HG03354 (cell line): ENCODE measurements around the gene PTBP1.
"Not testable (repeated sequence)": the region's sequence is repeated elsewhere in the genome, so short reads cannot be mapped to it uniquely, and the experiment has no call there.

Experiments
- ATAC-seq: cut with Tn5 transposase; IDR thresholded peaks from one replicate; pipeline ENCODE4 v1.9.1; 2021; ENCODE audit warnings: mild to moderate bottlenecking; ENCODE audit not compliant: unreplicated experiment, poor library complexity, severe bottlenecking

Gene PTBP1

GRCh38 chr19:821825-822503 is 24.7 kb downstream of the PTBP1 start, which contains the start of gene PLPPR3:
Gene PLPPR3, minus strand, starts transcription at chr19:821955. Its CDS starts 396 bp downstream, at chr19:821559.
- no peak for ATAC-seq

- ATAC-seq, result no peak
These were observed 26.4 kb downstream of the PTBP1 start for GRCh38 chr19:823565-824121.

GRCh38 chr19:824885-825284 is 27.6 kb downstream of the PTBP1 start:
- ATAC-seq, result no peak

- no peak for ATAC-seq
These were observed 28.8 kb downstream of the PTBP1 start for GRCh38 chr19:825897-826644.

GRCh38 chr19:827314-827709 is 30.1 kb downstream of the PTBP1 start:
- no peak for ATAC-seq

GRCh38 chr19:827710-828321 is 30.6 kb downstream of the PTBP1 start, which contains the start of gene AZU1:
Gene AZU1, plus strand, starts transcription at chr19:827837. Its CDS starts 10 bp downstream, at chr19:827847.
- ATAC-seq, result no peak

GRCh38 chr19:829129-829758 is 32.0 kb downstream of the PTBP1 start:
- no peak for ATAC-seq

GRCh38 chr19:831407-832369 is 34.4 kb downstream of the PTBP1 start:
- ATAC-seq, result no peak

- ATAC-seq, result no peak
These were observed 37.0 kb downstream of the PTBP1 start for GRCh38 chr19:834216-834615.

- ATAC-seq, result no peak
These were observed 38.1 kb downstream of the PTBP1 start for GRCh38 chr19:835210-835810.

- no peak for ATAC-seq
These were observed 43.4 kb downstream of the PTBP1 start, which contains the start of gene PRTN3 for GRCh38 chr19:840519-841206. Gene PRTN3, plus strand, starts transcription at chr19:840999. Its CDS starts 10 bp downstream, at chr19:841009.

- not testable (repeated sequence) for ATAC-seq
These were observed 45.5 kb downstream of the PTBP1 start for GRCh38 chr19:842802-843179.

- no peak for ATAC-seq
These were observed 46.1 kb downstream of the PTBP1 start for GRCh38 chr19:843180-843835.

GRCh38 chr19:843836-844545 is 46.7 kb downstream of the PTBP1 start:
- ATAC-seq, result no peak

- no peak for ATAC-seq
These were observed 47.3 kb downstream of the PTBP1 start for GRCh38 chr19:844546-844971.

GRCh38 chr19:845707-846521 is 48.7 kb downstream of the PTBP1 start:
- no peak for ATAC-seq
